H1 (cell line): Measurements from ENCODE around the gene IDI1. TPM values are rescaled to one million over a fixed set of nuclear protein-coding genes. Genes with fewer than 3 reads are reported as not detected.

Experiments used
- CTCF ChIA-PET: fragments of 300-600 bp; sonication (Branson Sonifier 250); formaldehyde crosslinking; loops from one replicate; lab custom pipeline; 2021; ENCODE audit not compliant: partially characterized antibody; lab: Charles Lee
- POLR2A ChIA-PET: fragments of 300-600 bp; sonication (Branson Sonifier 250); formaldehyde crosslinking; loops from one replicate; lab custom pipeline; 2021; ENCODE audit warnings: inconsistent platforms; ENCODE audit not compliant: partially characterized antibody; lab: Charles Lee
- DNase-seq, 2 experiments: peaks; one replicate each; pipeline versions ENCODE4 v3.0.0 to v3.0.0-alpha.2; 2010 to 2022; ENCODE audit warnings: low spot score in 2 of 2, low read depth in 1 of 2, mixed read lengths in 1 of 2
- FAIRE-seq: peaks from 2 replicates; lab custom pipeline; 2011; peaks lifted over from hg19 to GRCh38; lab: Jason Lieb, UNC
- H2AFZ ChIP-seq: 2 replicates; pipeline ENCODE4 v1.8.1; 2012; ENCODE audit warnings: low read length, inconsistent platforms
- H2AK5ac ChIP-seq: 2 replicates; pipeline ENCODE4 v1.6.1; 2013; ENCODE audit warnings: low read depth, low read length
- H2BK120ac ChIP-seq: replicated peaks from 2 replicates; pipeline ENCODE3; 2013; ENCODE audit warnings: low read depth, low read length, inconsistent platforms
- H2BK12ac ChIP-seq: 2 replicates; pipeline ENCODE4 v1.6.1; 2013; ENCODE audit warnings: low read depth, low read length
- H2BK15ac ChIP-seq: 2 replicates; pipeline ENCODE4 v1.6.1; 2013; ENCODE audit warnings: low read length
- H2BK20ac ChIP-seq: 2 replicates; pipeline ENCODE4 v1.6.1; 2013; ENCODE audit warnings: low read length
- H2BK5ac ChIP-seq: 2 replicates; pipeline ENCODE4 v1.6.1; 2013; ENCODE audit warnings: low read depth, low read length
- H3K14ac ChIP-seq: 2 replicates; pipeline ENCODE4 v1.6.1; 2013; ENCODE audit warnings: inconsistent platforms; ENCODE audit not compliant: insufficient read length
- H3K18ac ChIP-seq: 2 replicates; pipeline ENCODE4 v1.6.1; 2013; ENCODE audit warnings: low read length; ENCODE audit errors: extremely low read depth
- H3K23ac ChIP-seq: 2 replicates; pipeline ENCODE4 v1.6.1; 2013; ENCODE audit warnings: inconsistent platforms; ENCODE audit not compliant: insufficient read length
- H3K23me2 ChIP-seq: 2 replicates; pipeline ENCODE4 v1.6.1; 2013; ENCODE audit warnings: low read depth, low read length
- H3K27ac ChIP-seq: 2 replicates; pipeline ENCODE4 v1.6.1; 2011; ENCODE audit warnings: low read depth, low read length, inconsistent platforms
- H3K27me3 ChIP-seq, 4 experiments: replicated peaks in 1 of 4; 1 replicate in 1 of 4; 2 replicates in 3 of 4; pipeline versions ENCODE4 v1.6.1 to v1.8.1; 2011 to 2013; ENCODE audit warnings: low read length in 3 of 4, mild to moderate bottlenecking in 3 of 4, inconsistent platforms in 2 of 4, mixed read lengths in 2 of 4, moderate library complexity in 1 of 4; ENCODE audit not compliant: control insufficient read depth in 3 of 4, insufficient read depth in 3 of 4; ENCODE audit errors: extremely low read depth in 1 of 4
- H3K36me3 ChIP-seq, 4 experiments: 2 replicates each; pipeline versions ENCODE4 v1.6.1 to v1.8.1; 2011 to 2013; ENCODE audit warnings: mild to moderate bottlenecking in 4 of 4, low read length in 3 of 4, moderate library complexity in 2 of 4, control low read depth in 1 of 4, inconsistent platforms in 1 of 4; ENCODE audit not compliant: insufficient read depth in 4 of 4, control insufficient read depth in 2 of 4
- H3K4ac ChIP-seq: replicated peaks from 2 replicates; pipeline ENCODE3; 2013; ENCODE audit warnings: low read length, low read depth, mixed read lengths, inconsistent platforms; ENCODE audit not compliant: insufficient read length
- H3K4me1 ChIP-seq, 4 experiments: replicated peaks in 1 of 4; 1 replicate in 1 of 4; 2 replicates in 3 of 4; pipeline versions ENCODE4 v1.6.1 to v1.8.1; 2011 to 2013; ENCODE audit warnings: low read length in 3 of 4, inconsistent platforms in 2 of 4, mixed read lengths in 1 of 4; ENCODE audit not compliant: insufficient read depth in 4 of 4, control insufficient read depth in 3 of 4
- H3K4me2 ChIP-seq, 2 experiments: 2 replicates each; pipeline versions ENCODE4 v1.6.1 to v1.8.1; 2011 to 2013; ENCODE audit warnings: low read depth in 2 of 2, low read length in 2 of 2, control low read depth in 1 of 2, inconsistent platforms in 1 of 2, mild to moderate bottlenecking in 1 of 2; ENCODE audit not compliant: insufficient read depth in 1 of 2
- H3K4me3 ChIP-seq, 4 experiments: fragments of 200-600, 300-600 bp in 1 of 4; sonication (generic), shearing (Covaris generic), sonication (Bioruptor Twin) in 1 of 4; 2 replicates each; pipeline versions ENCODE4 v1.5.1 to v1.8.1; 2011 to 2016; ENCODE audit warnings: low read length in 4 of 4, low read depth in 3 of 4, control low read depth in 2 of 4, inconsistent platforms in 2 of 4, mild to moderate bottlenecking in 2 of 4, mixed read lengths in 1 of 4, moderate library complexity in 1 of 4; ENCODE audit not compliant: insufficient read depth in 2 of 4; ENCODE audit errors: extremely low read depth in 1 of 4
- H3K56ac ChIP-seq: replicated peaks from 2 replicates; pipeline ENCODE3; 2013; ENCODE audit warnings: low read depth, mild to moderate bottlenecking, mixed read lengths, low read length, inconsistent platforms; ENCODE audit not compliant: insufficient read length
- H3K79me1 ChIP-seq: 2 replicates; pipeline ENCODE4 v1.6.1; 2013; ENCODE audit warnings: low read depth, low read length, control low read depth
- H3K79me2 ChIP-seq, 2 experiments: 2 replicates each; pipeline versions ENCODE4 v1.6.1 to v1.8.1; 2012 to 2013; ENCODE audit warnings: low read length in 2 of 2, mild to moderate bottlenecking in 2 of 2, inconsistent platforms in 1 of 2; ENCODE audit not compliant: insufficient read depth in 2 of 2, control insufficient read depth in 1 of 2
- H3K9ac ChIP-seq, 4 experiments: replicated peaks in 1 of 4; 1 replicate in 1 of 4; 2 replicates in 3 of 4; pipeline versions ENCODE4 v1.6.1 to v1.8.1; 2011 to 2013; ENCODE audit warnings: low read depth in 3 of 4, low read length in 3 of 4, control low read depth in 2 of 4, mild to moderate bottlenecking in 2 of 4, moderate library complexity in 2 of 4, inconsistent platforms in 1 of 4; ENCODE audit errors: extremely low read depth in 1 of 4
- H3K9me3 ChIP-seq, 2 experiments: 2 replicates each; pipeline versions ENCODE4 v1.6.1 to v1.8.1; 2012 to 2013; ENCODE audit warnings: mild to moderate bottlenecking in 2 of 2, moderate library complexity in 2 of 2, control low read depth in 1 of 2, inconsistent platforms in 1 of 2, low read depth in 1 of 2, low read length in 1 of 2, mixed read lengths in 1 of 2; ENCODE audit not compliant: insufficient read depth in 2 of 2
- H4K20me1 ChIP-seq, 2 experiments: replicated peaks in 1 of 2; 2 replicates each; pipeline versions ENCODE3 to v1.8.1; 2011 to 2013; ENCODE audit warnings: inconsistent platforms in 2 of 2, low read length in 2 of 2, mild to moderate bottlenecking in 1 of 2; ENCODE audit not compliant: insufficient read depth in 2 of 2, control insufficient read depth in 1 of 2
- H4K5ac ChIP-seq: 2 replicates; pipeline ENCODE4 v1.6.1; 2013; ENCODE audit warnings: low read length, low read depth, mixed read lengths, inconsistent platforms; ENCODE audit not compliant: insufficient read length
- H4K8ac ChIP-seq: 2 replicates; pipeline ENCODE4 v1.8.0; 2013; ENCODE audit warnings: mild to moderate bottlenecking, moderate library complexity, low read length, inconsistent platforms; ENCODE audit not compliant: insufficient read depth; ENCODE audit errors: extremely low read depth
- H4K91ac ChIP-seq: replicated peaks from 2 replicates; pipeline ENCODE3; 2013; ENCODE audit warnings: low read length, mixed read lengths, inconsistent platforms; ENCODE audit not compliant: insufficient read length
- POLR2AphosphoS5 ChIP-seq: IDR thresholded peaks from 2 replicates; pipeline ENCODE4 v1.6.1; 2011; ENCODE audit warnings: low read depth, low read length
- RAD21 ChIP-seq, 2 experiments: IDR thresholded peaks in 1 of 2; conservative IDR thresholded peaks in 1 of 2; 2 replicates each; pipeline ENCODE4 v1.6.1; 2011; ENCODE audit warnings: low read depth in 2 of 2, low read length in 2 of 2, improper control_type of control experiment in 1 of 2, inconsistent platforms in 1 of 2, mild to moderate bottlenecking in 1 of 2, moderate library complexity in 1 of 2
- WGBS, 2 experiments: shearing (Covaris generic) in 1 of 2; methylation state at CpG; one replicate each; pipeline versions ENCODE4 v1.1.6 to v1.1.7; 2013 to 2015; ENCODE audit warnings: low lambda C conversion rate in 2 of 2, mixed read lengths in 2 of 2, inconsistent platforms in 1 of 2, low coverage in 1 of 2, missing lambda C conversion rate in 1 of 2; ENCODE audit not compliant: insufficient replicate concordance in 2 of 2, insufficient coverage in 1 of 2, insufficient read length in 1 of 2; ENCODE audit errors: extremely low coverage in 1 of 2, missing lambda C conversion rate in 1 of 2; 5-methylcytosine and 5-hydroxymethylcytosine counted together
- polyA plus RNA-seq, 7 experiments: library from polyadenylated mRNA; depleted of rRNA in 3 of 7; stranded (reverse) in 5 of 7; unstranded in 2 of 7; fragments of >200 nt in 5 of 7; fragments of 200-250 nt in 2 of 7; gene quantifications; 1 replicate in 5 of 7; 2 replicates in 1 of 7; 4 replicates in 1 of 7; pipeline versions ENCODE4 v1.2.1 to v1.2.3, GENCODE V29; 2011 to 2013; ENCODE audit warnings: missing spikeins in 2 of 7, mixed read lengths in 2 of 7
- total RNA-seq: library from RNA; stranded (reverse); fragmentation: NEBNext Ultra II Directional; extraction: Animal tissue kit (Norgen Biotek cat#: 25700); gene quantifications from 2 replicates; pipeline ENCODE4 v1.2.1, GENCODE V29; 2021

IDI1 gene
- total and polyA plus RNA-seq, 2 of the 8 experiments (the other 6 are each of a cell fraction or from before 2014, with no cell fraction given): 35.3 to 56.6 TPM

DNA sequence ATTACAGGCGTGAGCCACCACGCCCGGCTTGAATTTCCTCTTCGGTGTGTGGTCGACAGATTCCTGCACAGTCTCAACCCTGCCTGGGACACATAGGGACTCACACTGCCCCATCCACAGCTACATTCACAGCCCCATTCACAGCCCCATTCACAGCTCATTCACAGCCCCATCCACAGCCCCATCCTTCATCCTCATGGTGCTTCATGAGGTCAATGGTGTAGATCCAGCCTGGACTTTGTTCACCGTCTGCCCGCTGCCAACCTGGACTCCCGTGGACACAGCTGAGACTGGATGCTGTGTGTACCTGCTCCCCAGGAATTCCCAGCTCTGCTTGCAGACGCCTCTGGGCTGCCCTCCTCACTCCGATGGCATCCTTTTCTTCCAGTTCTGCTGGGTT is 28.5 kb downstream of the IDI1 start:
- Histone ChIP-seq H3K4me1 (no peaks in the 10 kb centered on the region; a peak in 1 of 7 replicates), H2BK5ac (no peak overlapping the region), H3K23me2 (no peaks in the 10 kb centered on the region), H3K18ac (no peak overlapping the region), H4K8ac (no peak overlapping the region), H4K20me1 (peaks cover 0 to 5% of the 10 kb centered on the region in 2 experiments), H2BK20ac (no peak overlapping the region), H3K4me2 (no peak overlapping the region), H3K79me2 (no peaks in the 10 kb centered on the region), H3K27me3 (no peaks in the 10 kb centered on the region), H3K4me3 (no peak overlapping the region), H3K56ac (no peak overlapping the region), H3K23ac (no peak overlapping the region), H3K27ac (no peak overlapping the region), H3K9ac (no peak overlapping the region), H3K36me3 (peaks cover 18 to 39% (median 33%) of the 10 kb centered on the region in 4 experiments), H4K5ac (no peak overlapping the region), H3K79me1 (no peaks in the 10 kb centered on the region; the same call in 1 of the 2 replicates), H4K91ac (no peak overlapping the region), H2BK12ac (no peak overlapping the region), H2AFZ (no peak overlapping the region), H2AK5ac (no peak overlapping the region), H2BK120ac (no peak overlapping the region), H2BK15ac (no peak overlapping the region), H3K9me3 (no peaks in the 10 kb centered on the region), H3K4ac (no peak overlapping the region), H3K14ac (no peak overlapping the region)
- CTCF ChIA-PET: no interaction called here
- no peak for TF ChIP-seq RAD21 (IDR thresholded peaks at IDR 0.05 in 1 of 2, conservative IDR thresholded peaks at IDR 0.05 in 1 of 2; ENCODE audit: low read depth in 2 of 2, low read length in 2 of 2)
- TF ChIP-seq POLR2AphosphoS5: peak; percentile 24
- DNase-seq: no peak
- WGBS, 2 experiments: 91% methylated on average over 10 of the region's 10 CpGs; no CpG with 5 or more reads in 1 of the 2 experiments
- FAIRE-seq: no peak
- POLR2A ChIA-PET: interaction anchor here (0.5 to 3.1 kb wide), 11 partner anchors 10 to 109 kb away, joined by 3 to 14 read pairs (median 4); partner anchors contain the start of gene WDR37
